BJ (cell line): ENCODE measurements around the gene UQCC2. TPM values are rescaled to one million over a fixed set of nuclear protein-coding genes. Genes with fewer than 3 reads are reported as not detected.

Experiments used
- CTCF ChIA-PET: fragments of 350-600 bp; formaldehyde crosslinking; extraction: SDS; loops from one replicate; lab custom pipeline; 2021; ENCODE audit warnings: antibody characterized with exemption, inconsistent platforms; lab: Yijun Ruan, JAX
- POLR2A ChIA-PET: fragments of 300-600 bp; sonication (Branson Sonifier 250); formaldehyde crosslinking; extraction: SDS; loops from one replicate; lab custom pipeline; 2021; ENCODE audit warnings: antibody characterized with exemption; lab: Charles Lee
- DNase-seq: peaks from one replicate; pipeline ENCODE4 v3.0.0-alpha.2; 2011; ENCODE audit warnings: low read depth
- H3K27me3 ChIP-seq: 2 replicates; pipeline ENCODE4 v1.6.0; 2011; ENCODE audit warnings: low read length; ENCODE audit not compliant: control insufficient read depth, insufficient read depth
- H3K36me3 ChIP-seq: 2 replicates; pipeline ENCODE4 v1.5.1; 2011; ENCODE audit warnings: low read length; ENCODE audit not compliant: control insufficient read depth, insufficient read depth
- H3K4me3 ChIP-seq: 2 replicates; pipeline ENCODE4 v1.5.1; 2011; ENCODE audit warnings: low read depth, mild to moderate bottlenecking, control low read depth, low read length
- CTCF ChIP-seq: IDR thresholded peaks from 2 replicates; pipeline ENCODE4 v1.5.1; 2011; ENCODE audit warnings: low read depth, mild to moderate bottlenecking, control low read depth, inconsistent platforms, low read length, moderate library complexity; ENCODE audit not compliant: insufficient read depth
- polyA plus RNA-seq: library from polyadenylated mRNA; depleted of rRNA; stranded (reverse); fragments of >200 nt; gene quantifications from 2 replicates; pipeline ENCODE4 v1.2.3, GENCODE V29; 2011

Gene UQCC2
- polyA plus RNA-seq, 1 experiment = 51.7 TPM

- no peaks in the 10 kb centered on the region for H3K36me3 ChIP-seq
- ChIA-PET CTCF (interaction anchor here (1.1 to 7.4 kb wide), 3 partner anchors 27 to 311 kb away, joined by 3 to 78 read pairs (median 13); partner anchors contain the start of gene IP6K3), POLR2A (no interaction called here)
- H3K4me3 ChIP-seq = no peak overlapping the region
- DNase-seq = no peak
- TF ChIP-seq CTCF = no peak
- H3K27me3 ChIP-seq = peaks cover 6% of the 10 kb centered on the region
These were observed 4.9 kb upstream of the UQCC2 start for GRCh38 chr6:33716379-33716778.

- TF ChIP-seq CTCF = no peak
- ChIA-PET POLR2A (no interaction called here), CTCF (interaction anchor here (0.9 to 7.4 kb wide), 7 partner anchors 12 to 313 kb away, joined by 3 to 78 read pairs (median 5); partner anchors contain the start of gene IP6K3)
These were observed 3.0 kb upstream of the UQCC2 start for GRCh38 chr6:33714385-33715040.

GRCh38 chr6:33713786-33714185 is 2.3 kb upstream of the UQCC2 start:
- ChIA-PET POLR2A (no interaction called here), CTCF (interaction anchor here (0.7 to 7.4 kb wide), 4 partner anchors 30 to 314 kb away, joined by 3 to 78 read pairs (median 10); partner anchors contain the start of gene IP6K3)
- TF ChIP-seq CTCF = no peak
- DNase-seq = no peak
- Histone ChIP-seq H3K27me3 (peaks cover 4% of the 10 kb centered on the region; the same call in 1 of the 2 replicates), H3K36me3 (peaks cover 3% of the 10 kb centered on the region), H3K4me3 (no peak overlapping the region)

More at GRCh38 chr6:33714385-33715040, 3.0 kb upstream of the UQCC2 start:
- no peak for DNase-seq
- Histone ChIP-seq H3K27me3 (peaks cover 4% of the 10 kb centered on the region; the same call in 1 of the 2 replicates), H3K36me3 (no peaks in the 10 kb centered on the region), H3K4me3 (no peak overlapping the region)

GRCh38 chr6:33712914-33713313 is 1.4 kb upstream of the UQCC2 start:
- ChIA-PET CTCF (interaction anchor here (0.7 to 7.4 kb wide), 5 partner anchors 31 to 315 kb away, joined by 3 to 78 read pairs (median 13); partner anchors contain the start of gene IP6K3), POLR2A (no interaction called here)
- TF ChIP-seq CTCF = no peak

GRCh38 chr6:33710296-33711121 is 991 bp downstream of the UQCC2 start:
- no peak for DNase-seq
- CTCF ChIA-PET = interaction anchor here (0.6 to 12.9 kb wide), 22 partner anchors 9 to 445 kb away, joined by 3 to 335 read pairs (median 4); partner anchors contain the start of genes BAK1 and IP6K3
- H3K27me3 ChIP-seq = no peaks in the 10 kb centered on the region
- peaks cover 5% of the 10 kb centered on the region for H3K36me3 ChIP-seq
- no peak for TF ChIP-seq CTCF
- peak overlapping the region; percentile 95 for H3K4me3 ChIP-seq
- POLR2A ChIA-PET = no interaction called here

More at GRCh38 chr6:33712914-33713313, 1.4 kb upstream of the UQCC2 start:
- Histone ChIP-seq H3K4me3 (no peak overlapping the region), H3K27me3 (no peaks in the 10 kb centered on the region), H3K36me3 (peaks cover 5% of the 10 kb centered on the region)
- no peak for DNase-seq
